Measurements from ENCODE around the gene FER. TPM values are rescaled to one million over a fixed set of nuclear protein-coding genes. Genes with fewer than 3 reads are reported as not detected.

Gene FER
- polyA plus RNA-seq, 1 donor (not counting 4 experiments of a cell fraction or from before 2014, with no cell fraction given): 17.1 TPM

DNA sequence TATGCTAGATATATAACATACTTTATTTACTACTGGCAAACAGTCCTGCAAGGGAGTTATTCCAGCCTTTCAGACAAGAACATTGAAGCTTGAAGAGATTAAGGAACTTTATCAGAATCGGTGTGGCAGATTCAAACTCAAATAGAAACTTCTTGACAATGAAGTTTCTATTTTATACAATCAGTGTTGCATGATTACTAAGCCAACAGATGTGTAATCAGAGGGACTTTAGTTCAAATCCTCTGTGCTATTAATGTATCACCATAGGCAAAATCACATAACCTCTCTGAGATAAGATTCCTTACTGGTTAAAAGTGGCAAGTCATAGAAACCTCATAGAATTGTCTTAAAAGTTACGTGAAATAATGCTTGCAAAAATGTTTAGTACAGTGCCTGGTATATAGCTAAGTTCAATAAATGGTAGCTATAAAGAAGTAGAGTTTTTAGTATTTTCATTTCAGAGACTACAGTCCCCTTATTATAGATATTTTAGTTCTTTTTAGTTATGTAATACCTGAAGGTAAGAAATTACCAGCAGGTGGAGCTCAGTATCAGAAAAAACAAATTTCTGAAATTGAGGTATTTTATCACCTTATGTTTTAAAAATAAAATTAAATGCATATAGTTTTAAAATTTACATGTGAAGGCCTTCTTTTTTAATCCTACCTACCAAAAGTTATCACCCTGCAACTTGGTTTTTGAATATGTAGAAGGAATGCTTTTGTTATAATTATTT is 172.1 kb downstream of the FER start:
- no peak for DNase-seq (ENCODE audit: low read depth, low spot score)
- dilution Hi-C loops (cut with MboI; ENCODE audit: extremely low pct_ligation_motif_present, low sequenced_read_pairs): no loop called here
- no peaks in the 10 kb centered on the region for H3K9me3 ChIP-seq (ENCODE audit: control insufficient read depth, low read depth, low read length)
- no peaks in the 10 kb centered on the region for H3K27me3 ChIP-seq (ENCODE audit: control insufficient read depth, extremely low read depth, insufficient read depth, low read length)
- FAIRE-seq: no peak
- no peak overlapping the region for H3K9ac ChIP-seq (ENCODE audit: control insufficient read depth, extremely low read depth, insufficient read depth, low read length)
- H3K4me3 ChIP-seq (ENCODE audit: control insufficient read depth in 2 of 3, extremely low read depth in 1 of 3, insufficient read depth in 2 of 3, low read depth in 1 of 3, low read length in 3 of 3): no peak overlapping the region
- H4K20me1 ChIP-seq (ENCODE audit: control insufficient read depth, extremely low read depth, insufficient read depth, low read length): no peaks in the 10 kb centered on the region
- H3K79me2 ChIP-seq (ENCODE audit: control insufficient read depth, insufficient read depth, low read length): no peaks in the 10 kb centered on the region
- no peaks in the 10 kb centered on the region for H3K9me1 ChIP-seq (ENCODE audit: control insufficient read depth, extremely low read depth, insufficient read depth, low read length)
- H3K27ac ChIP-seq (ENCODE audit: control insufficient read depth, insufficient read depth, low read length): no peak overlapping the region
- TF ChIP-seq CTCF (optimal IDR thresholded peaks at IDR 0.05 in 1 of 3, IDR thresholded peaks at IDR 0.05 in 1 of 3, conservative IDR thresholded peaks at IDR 0.05 in 1 of 3; ENCODE audit: extremely low read depth in 1 of 3, insufficient read depth in 2 of 3, low read length in 3 of 3) (no peak), EZH2 (IDR thresholded peaks at IDR 0.05; ENCODE audit: low read length) (no peak)
- H2AFZ ChIP-seq (ENCODE audit: control insufficient read depth, low read length): no peak overlapping the region
- peaks cover 12% of the 10 kb centered on the region for H3K4me1 ChIP-seq (ENCODE audit: control insufficient read depth, extremely low read depth, insufficient read depth, low read length)
- no peak overlapping the region for H3K4me2 ChIP-seq (ENCODE audit: control insufficient read depth, extremely low read depth, insufficient read depth, low read depth, low read length)
- H3K36me3 ChIP-seq (ENCODE audit: control insufficient read depth in 2 of 2, extremely low read depth in 1 of 2, insufficient read depth in 2 of 2, low read length in 2 of 2): no peaks in the 10 kb centered on the region

- Histone ChIP-seq H3K27me3 (ENCODE audit: control insufficient read depth, extremely low read depth, insufficient read depth, low read length) (no peaks in the 10 kb centered on the region), H3K4me3 (ENCODE audit: control insufficient read depth in 2 of 3, extremely low read depth in 1 of 3, insufficient read depth in 2 of 3, low read depth in 1 of 3, low read length in 3 of 3) (no peak overlapping the region), H4K20me1 (ENCODE audit: control insufficient read depth, extremely low read depth, insufficient read depth, low read length) (no peaks in the 10 kb centered on the region), H3K4me2 (ENCODE audit: control insufficient read depth, extremely low read depth, insufficient read depth, low read depth, low read length) (no peak overlapping the region), H3K4me1 (ENCODE audit: control insufficient read depth, extremely low read depth, insufficient read depth, low read length) (no peaks in the 10 kb centered on the region), H2AFZ (ENCODE audit: control insufficient read depth, low read length) (no peak overlapping the region), H3K27ac (ENCODE audit: control insufficient read depth, insufficient read depth, low read length) (no peak overlapping the region), H3K79me2 (ENCODE audit: control insufficient read depth, insufficient read depth, low read length) (no peaks in the 10 kb centered on the region), H3K36me3 (ENCODE audit: control insufficient read depth in 2 of 2, extremely low read depth in 1 of 2, insufficient read depth in 2 of 2, low read length in 2 of 2) (no peaks in the 10 kb centered on the region), H3K9ac (ENCODE audit: control insufficient read depth, extremely low read depth, insufficient read depth, low read length) (no peak overlapping the region), H3K9me1 (ENCODE audit: control insufficient read depth, extremely low read depth, insufficient read depth, low read length) (peaks cover 2% of the 10 kb centered on the region), H3K9me3 (ENCODE audit: control insufficient read depth, low read depth, low read length) (no peaks in the 10 kb centered on the region)
- no peak for FAIRE-seq
- dilution Hi-C loops (cut with MboI; ENCODE audit: extremely low pct_ligation_motif_present, low sequenced_read_pairs): no loop called here
- TF ChIP-seq EZH2 (IDR thresholded peaks at IDR 0.05; ENCODE audit: low read length): no peak
- TF ChIP-seq CTCF (optimal IDR thresholded peaks at IDR 0.05 in 1 of 3, IDR thresholded peaks at IDR 0.05 in 1 of 3, conservative IDR thresholded peaks at IDR 0.05 in 1 of 3; ENCODE audit: extremely low read depth in 1 of 3, insufficient read depth in 2 of 3, low read length in 3 of 3): no peak
- no peak for DNase-seq (ENCODE audit: low read depth, low spot score)
Observed at GRCh38 chr5:108924457-108924961, 176.8 kb downstream of the FER start.

All from keratinocyte (primary cell).